CD14-positive monocyte (primary cell): ENCODE measurements around the gene HENMT1. TPM values are rescaled to one million over a fixed set of nuclear protein-coding genes. Genes with fewer than 3 reads are reported as not detected.

ENCODE experiments used
- DNase-seq, 3 donors: peaks; one replicate each; pipeline ENCODE4 v3.0.0-alpha.2; 2011 to 2022
- H2AFZ ChIP-seq: 2 replicates; pipeline ENCODE4 v1.6.0; 2012; ENCODE audit warnings: mild to moderate bottlenecking, low read depth, low read length, inconsistent platforms; ENCODE audit not compliant: insufficient read depth, poor library complexity, severe bottlenecking
- H3K27ac ChIP-seq, 2 donors: 1 replicate in 1 of 2; 2 replicates in 1 of 2; pipeline ENCODE4 v1.5.1; 2012 to 2013; ENCODE audit warnings: low read length in 2 of 2, control low read depth in 1 of 2, inconsistent platforms in 1 of 2, low read depth in 1 of 2, mild to moderate bottlenecking in 1 of 2
- H3K27me3 ChIP-seq, 2 donors: one replicate each; pipeline versions ENCODE4 v1.6.0 to v1.6.1; 2011 to 2013; ENCODE audit warnings: low read length in 2 of 2; ENCODE audit not compliant: control insufficient read depth in 2 of 2, insufficient read depth in 2 of 2
- H3K36me3 ChIP-seq, 2 donors: replicated peaks in 1 of 2; 1 replicate in 1 of 2; 2 replicates in 1 of 2; pipeline versions ENCODE4 v1.5.1 to v1.6.1; 2012 to 2013; ENCODE audit warnings: low read length in 2 of 2, control low read depth in 1 of 2, inconsistent platforms in 1 of 2, mild to moderate bottlenecking in 1 of 2; ENCODE audit not compliant: insufficient read depth in 2 of 2, control insufficient read depth in 1 of 2
- H3K4me1 ChIP-seq, 2 donors: 1 replicate in 1 of 2; 2 replicates in 1 of 2; pipeline versions ENCODE4 v1.5.1 to v1.6.1; 2012 to 2013; ENCODE audit warnings: low read length in 2 of 2, control low read depth in 1 of 2, inconsistent platforms in 1 of 2, mild to moderate bottlenecking in 1 of 2, moderate library complexity in 1 of 2; ENCODE audit not compliant: insufficient read depth in 2 of 2, control insufficient read depth in 1 of 2
- H3K4me2 ChIP-seq: replicated peaks from 2 replicates; pipeline ENCODE3; 2012; ENCODE audit warnings: low read length, moderate library complexity, mild to moderate bottlenecking; ENCODE audit not compliant: poor library complexity, severe bottlenecking; ENCODE audit errors: extremely low read depth
- H3K4me3 ChIP-seq, 3 experiments: fragments of 200-600 bp in 1 of 3; sonication (generic) in 1 of 3; replicated peaks in 1 of 3; 1 replicate in 2 of 3; 2 replicates in 1 of 3; pipeline ENCODE4 v1.5.1; 2011 to 2013; ENCODE audit warnings: low read length in 3 of 3, mild to moderate bottlenecking in 3 of 3, control low read depth in 2 of 3, low read depth in 2 of 3, inconsistent platforms in 1 of 3, moderate library complexity in 1 of 3
- H3K79me2 ChIP-seq: 2 replicates; pipeline ENCODE4 v1.6.0; 2012; ENCODE audit warnings: mild to moderate bottlenecking, control low read depth, inconsistent platforms, low read length, moderate library complexity; ENCODE audit not compliant: insufficient read depth
- H3K9ac ChIP-seq: 2 replicates; pipeline ENCODE4 v1.6.0; 2017; ENCODE audit warnings: low read length, mild to moderate bottlenecking; ENCODE audit not compliant: insufficient read depth, poor library complexity, severe bottlenecking
- H3K9me3 ChIP-seq, 2 donors: replicated peaks in 1 of 2; 1 replicate in 1 of 2; 2 replicates in 1 of 2; pipeline versions ENCODE4 v1.5.1 to v1.6.1; 2012 to 2013; ENCODE audit warnings: low read length in 2 of 2, control low read depth in 1 of 2; ENCODE audit not compliant: control insufficient read depth in 1 of 2, insufficient read depth in 1 of 2
- H4K20me1 ChIP-seq: 2 replicates; pipeline ENCODE4 v1.6.0; 2012; ENCODE audit warnings: mild to moderate bottlenecking, low read length, control low read depth, moderate library complexity; ENCODE audit not compliant: insufficient read depth
- H3K27ac Mint-ChIP-seq, 7 donors: one replicate each; pipeline ENCODE4 v1.8.0; 2020; ENCODE audit warnings: mild to moderate bottlenecking in 7 of 7, mixed read lengths in 7 of 7, moderate library complexity in 6 of 7, inconsistent platforms in 2 of 7
- H3K27me3 Mint-ChIP-seq, 3 donors: one replicate each; pipeline ENCODE4 v1.8.0; 2021 to 2022; ENCODE audit warnings: low read depth in 3 of 3, mild to moderate bottlenecking in 3 of 3, mixed read lengths in 3 of 3, moderate library complexity in 3 of 3, inconsistent platforms in 1 of 3
- H3K36me3 Mint-ChIP-seq, 2 donors: one replicate each; pipeline ENCODE4 v1.8.0; 2020; ENCODE audit warnings: mixed read lengths in 2 of 2, inconsistent platforms in 1 of 2, mild to moderate bottlenecking in 1 of 2
- H3K4me1 Mint-ChIP-seq: one replicate; pipeline ENCODE4 v1.8.0; 2020; ENCODE audit warnings: mild to moderate bottlenecking, mixed read lengths
- H3K4me3 Mint-ChIP-seq, 2 donors: one replicate each; pipeline ENCODE4 v1.8.0; 2020; ENCODE audit warnings: mild to moderate bottlenecking in 2 of 2, mixed read lengths in 2 of 2, moderate library complexity in 1 of 2
- H3K9me3 Mint-ChIP-seq, 7 donors: one replicate each; pipeline ENCODE4 v1.8.0; 2020 to 2022; ENCODE audit warnings: mixed read lengths in 7 of 7, mild to moderate bottlenecking in 6 of 7, moderate library complexity in 6 of 7, inconsistent platforms in 2 of 7
- CTCF ChIP-seq: fragments of 200-600 bp; IDR thresholded peaks from one replicate; pipeline ENCODE4 v1.8.0; 2022; ENCODE audit warnings: antibody characterized with exemption, mild to moderate bottlenecking
- WGBS: methylation state at CpG from one replicate; pipeline ENCODE4 v1.1.5; 2013; ENCODE audit warnings: missing lambda C conversion rate; ENCODE audit not compliant: insufficient coverage; 5-methylcytosine and 5-hydroxymethylcytosine counted together
- intact Hi-C, 2 donors: fragments of 100-400 bp; cut with micrococcal nuclease; formaldehyde crosslinking; loops; one replicate each; pipeline versions ENCODE4 v1.15.0 to v1.15.1; 2023
- polyA plus RNA-seq, 3 donors: library from polyadenylated mRNA; depleted of rRNA in 1 of 3; unstranded in 2 of 3; stranded (reverse) in 1 of 3; fragments of 300-500 nt in 2 of 3; fragments of >200 nt in 1 of 3; fragmentation: Illumina TruSeq in 2 of 3; gene quantifications; 1 replicate in 2 of 3; 2 replicates in 1 of 3; pipeline ENCODE4 v1.2.3, GENCODE V29; 2012 to 2021

The HENMT1 gene
- polyA plus RNA-seq, 3 donors = 10.5 to 14.5 (median 13.4) TPM

- 65% methylated on average over 5 of the region's 10 CpGs for WGBS
- Histone ChIP-seq H3K36me3 (no peaks in the 10 kb centered on the region), H3K27ac (no peak overlapping the region), H4K20me1 (no peaks in the 10 kb centered on the region), H3K9ac (peak overlapping the region; percentile 39), H3K4me2 (peak overlapping the region; percentile 43), H3K79me2 (no peaks in the 10 kb centered on the region), H3K27me3 (no peaks in the 10 kb centered on the region), H3K4me3 (peak overlapping the region; percentile 15 to 56 (median 41)), H2AFZ (peak overlapping the region; percentile 74), H3K4me1 (peaks cover 9 to 15% of the 10 kb centered on the region in 2 donors), H3K9me3 (no peaks in the 10 kb centered on the region)
- H3K4me1 Mint-ChIP-seq = peaks cover 13% of the 10 kb centered on the region
- H3K27me3 Mint-ChIP-seq = peaks cover 0 to 8% (median 2%) of the 10 kb centered on the region in 3 donors
- no peak overlapping the region for H3K27ac Mint-ChIP-seq
- intact Hi-C loops = no loop called here
- H3K4me3 Mint-ChIP-seq = peak overlapping the region; percentile 50 to 74
- TF ChIP-seq CTCF = no peak
- DNase-seq = no peak
- peaks cover 2 to 8% (median 3%) of the 10 kb centered on the region in 7 donors for H3K9me3 Mint-ChIP-seq
- no peaks in the 10 kb centered on the region for H3K36me3 Mint-ChIP-seq
Observed at GRCh38 chr1:108679586-108680213, 18.8 kb upstream of the HENMT1 start.

GRCh38 chr1:108678706-108679105, 17.8 kb upstream of the HENMT1 start:
- WGBS = 100% methylated on average over 1 of the region's 4 CpGs
- Mint-ChIP-seq H3K27ac (peak overlapping the region in 4 of 7 donors; percentile 1 to 87 (median 18)), H3K4me3 (no peak overlapping the region), H3K9me3 (peaks cover 2 to 10% (median 4%) of the 10 kb centered on the region in 7 donors), H3K27me3 (peaks cover 2 to 6% (median 4%) of the 10 kb centered on the region in 3 donors), H3K36me3 (no peaks in the 10 kb centered on the region), H3K4me1 (peaks cover 13% of the 10 kb centered on the region)
- Histone ChIP-seq H4K20me1 (no peaks in the 10 kb centered on the region), H2AFZ (no peak overlapping the region), H3K4me2 (peak overlapping the region; percentile 41), H3K36me3 (no peaks in the 10 kb centered on the region), H3K4me3 (no peak overlapping the region), H3K9ac (no peak overlapping the region), H3K27me3 (no peaks in the 10 kb centered on the region), H3K9me3 (no peaks in the 10 kb centered on the region), H3K27ac (no peak overlapping the region), H3K4me1 (peaks cover 9 to 15% of the 10 kb centered on the region in 2 donors), H3K79me2 (no peaks in the 10 kb centered on the region)
- no peak for TF ChIP-seq CTCF
- DNase-seq = peak; percentile 26 to 82 (median 49)
- intact Hi-C loops = no loop called here
